ENCODE results near the gene IVNS1ABP.

- TF ChIP-seq CTCF (IDR thresholded peaks at IDR 0.05; ENCODE audit: insufficient read depth, low read length) = no peak
- TF ChIP-seq REST (IDR thresholded peaks at IDR 0.05; ENCODE audit: insufficient replicate concordance, low read depth) = no peak
- no peak for TF ChIP-seq POLR2AphosphoS5 (IDR thresholded peaks at IDR 0.05; ENCODE audit: low read depth)
- no peak for TF ChIP-seq GABPA (IDR thresholded peaks at IDR 0.05; ENCODE audit: low read depth)
Measured at GRCh38 chr1:185292237-185292636, 24.8 kb downstream of the IVNS1ABP start.
